ENCODE measurements around the gene HYPK.

GRCh38 chr15:43799209-43799944, 1.0 kb upstream of the HYPK start:
- TF ChIP-seq REST (IDR thresholded peaks at IDR 0.05; ENCODE audit: unreplicated experiment) (no peak), POLR2AphosphoS5 (IDR thresholded peaks at IDR 0.05; ENCODE audit: low read depth) (no peak), CTCF (conservative IDR thresholded peaks at IDR 0.05; ENCODE audit: low read depth in 2 of 2) (peak in 1 of 2 experiments; percentile 20; a peak in 1 of 4 replicates)
